ENCODE measurements around the gene FRMD3.
A peak's percentile ranks its signal among the peaks of the same experiment; 100 is the strongest.

Gene FRMD3

GRCh38 chr9:83281306-83282255 is 256.6 kb downstream of the FRMD3 start:
- DNase-seq (ENCODE audit: low spot score) = peak; percentile 31

GRCh38 chr9:83280790-83281189 is 257.4 kb downstream of the FRMD3 start:
- DNase-seq (ENCODE audit: low spot score) = no peak

GRCh38 chr9:83280268-83280667 is 257.9 kb downstream of the FRMD3 start:
- DNase-seq (ENCODE audit: low spot score) = peak; percentile 11

GRCh38 chr9:83274787-83275186 is 263.4 kb downstream of the FRMD3 start:
- no peak for DNase-seq (ENCODE audit: low spot score)

- no peak for DNase-seq (ENCODE audit: low spot score)
Measured at GRCh38 chr9:83271665-83272071, 266.5 kb downstream of the FRMD3 start.

GRCh38 chr9:83270116-83270515 is 268.1 kb downstream of the FRMD3 start:
- no peak for DNase-seq (ENCODE audit: low spot score)

- no peak for DNase-seq (ENCODE audit: low spot score)
Measured at GRCh38 chr9:83267741-83268140, 270.5 kb downstream of the FRMD3 start.

- peak; percentile 27 for DNase-seq (ENCODE audit: low spot score)
Measured at GRCh38 chr9:83266666-83267496, 271.3 kb downstream of the FRMD3 start.

GRCh38 chr9:83266331-83266665 is 271.9 kb downstream of the FRMD3 start:
- no peak for DNase-seq (ENCODE audit: low spot score)

GRCh38 chr9:83264315-83264714 is 273.9 kb downstream of the FRMD3 start:
- no peak for DNase-seq (ENCODE audit: low spot score)

GRCh38 chr9:83259558-83259957 is 278.6 kb downstream of the FRMD3 start:
- DNase-seq (ENCODE audit: low spot score) = no peak

GRCh38 chr9:83257937-83258891 is 280.0 kb downstream of the FRMD3 start:
- no peak for DNase-seq (ENCODE audit: low spot score)

- DNase-seq (ENCODE audit: low spot score) = no peak
Measured at GRCh38 chr9:83247732-83248131, 290.5 kb downstream of the FRMD3 start.

GRCh38 chr9:83245979-83246659 is 292.1 kb downstream of the FRMD3 start:
- DNase-seq (ENCODE audit: low spot score) = no peak

GRCh38 chr9:83242066-83242465 is 296.1 kb downstream of the FRMD3 start:
- no peak for DNase-seq (ENCODE audit: low spot score)

GRCh38 chr9:83240671-83241070 is 297.5 kb downstream of the FRMD3 start:
- no peak for DNase-seq (ENCODE audit: low spot score)

GRCh38 chr9:83239747-83240146 is 298.5 kb downstream of the FRMD3 start:
- DNase-seq (ENCODE audit: low spot score) = no peak

- no peak for DNase-seq (ENCODE audit: low spot score)
Measured at GRCh38 chr9:83238871-83239640, 299.1 kb downstream of the FRMD3 start.

- DNase-seq (ENCODE audit: low spot score) = no peak
Measured at GRCh38 chr9:83236029-83236696, 302.0 kb downstream of the FRMD3 start.

- DNase-seq (ENCODE audit: low spot score) = no peak
Measured at GRCh38 chr9:83235526-83235925, 302.7 kb downstream of the FRMD3 start.
